Measurements from ENCODE around the gene BTG2. TPM values are rescaled to one million over a fixed set of nuclear protein-coding genes. Genes with fewer than 3 reads are reported as not detected.

Gene BTG2
- total RNA-seq, 2 donors from 2014 or later, result 91.3 to 340 TPM

- no peak overlapping the region for H3K4me3 Mint-ChIP-seq
- H3K27ac Mint-ChIP-seq, result peak overlapping the region; percentile 72
- H3K36me3 Mint-ChIP-seq (ENCODE audit: low read depth), result peaks cover 8% of the 10 kb centered on the region
- no peaks in the 10 kb centered on the region for H3K27me3 Mint-ChIP-seq
- peaks cover 38% of the 10 kb centered on the region for H3K4me1 Mint-ChIP-seq
- no peak for ATAC-seq (replicated peaks)
- no peaks in the 10 kb centered on the region for H3K9me3 Mint-ChIP-seq
These were observed 22.4 kb upstream of the BTG2 start for GRCh38 chr1:203282720-203283542.

- H3K36me3 Mint-ChIP-seq (ENCODE audit: low read depth), result peaks cover 15% of the 10 kb centered on the region
- peaks cover 41% of the 10 kb centered on the region for H3K4me1 Mint-ChIP-seq
- no peaks in the 10 kb centered on the region for H3K9me3 Mint-ChIP-seq
- ATAC-seq (replicated peaks), result no peak
- no peak overlapping the region for H3K27ac Mint-ChIP-seq
- no peaks in the 10 kb centered on the region for H3K27me3 Mint-ChIP-seq
- H3K4me3 Mint-ChIP-seq, result no peak overlapping the region
These were observed 21.7 kb upstream of the BTG2 start for GRCh38 chr1:203283597-203283996.

GRCh38 chr1:203284411-203285123, 20.8 kb upstream of the BTG2 start:
- no peaks in the 10 kb centered on the region for H3K9me3 Mint-ChIP-seq
- no peak overlapping the region for H3K4me3 Mint-ChIP-seq
- peak overlapping the region; percentile 38 for H3K27ac Mint-ChIP-seq
- ATAC-seq (replicated peaks), result no peak
- peaks cover 36% of the 10 kb centered on the region for H3K4me1 Mint-ChIP-seq
- H3K36me3 Mint-ChIP-seq (ENCODE audit: low read depth), result peaks cover 25% of the 10 kb centered on the region
- no peaks in the 10 kb centered on the region for H3K27me3 Mint-ChIP-seq

- H3K27me3 Mint-ChIP-seq, result no peaks in the 10 kb centered on the region
- H3K4me3 Mint-ChIP-seq, result peak overlapping the region; percentile 97
- no peaks in the 10 kb centered on the region for H3K9me3 Mint-ChIP-seq
- peaks cover 38% of the 10 kb centered on the region for H3K36me3 Mint-ChIP-seq (ENCODE audit: low read depth)
- H3K27ac Mint-ChIP-seq, result peak overlapping the region; percentile 100
- H3K4me1 Mint-ChIP-seq, result peaks cover 32% of the 10 kb centered on the region
- ATAC-seq (replicated peaks), result no peak
These were observed 18.9 kb upstream of the BTG2 start for GRCh38 chr1:203286161-203286984.

GRCh38 chr1:203287109-203287893, 18.0 kb upstream of the BTG2 start:
- Mint-ChIP-seq H3K9me3 (no peaks in the 10 kb centered on the region), H3K27me3 (no peaks in the 10 kb centered on the region), H3K36me3 (ENCODE audit: low read depth) (peaks cover 38% of the 10 kb centered on the region), H3K4me1 (peaks cover 36% of the 10 kb centered on the region), H3K27ac (peak overlapping the region; percentile 100), H3K4me3 (peak overlapping the region; percentile 97)
- ATAC-seq (replicated peaks), result peak; percentile 55

- Mint-ChIP-seq H3K4me3 (peak overlapping the region; percentile 97), H3K27ac (peak overlapping the region; percentile 100), H3K9me3 (no peaks in the 10 kb centered on the region), H3K36me3 (ENCODE audit: low read depth) (peaks cover 38% of the 10 kb centered on the region), H3K27me3 (no peaks in the 10 kb centered on the region), H3K4me1 (peaks cover 39% of the 10 kb centered on the region)
- no peak for ATAC-seq (replicated peaks)
These were observed 17.4 kb upstream of the BTG2 start for GRCh38 chr1:203287898-203288297.

GRCh38 chr1:203288400-203288799, 16.9 kb upstream of the BTG2 start:
- Mint-ChIP-seq H3K36me3 (ENCODE audit: low read depth) (peaks cover 38% of the 10 kb centered on the region), H3K4me1 (peaks cover 39% of the 10 kb centered on the region), H3K9me3 (no peaks in the 10 kb centered on the region), H3K4me3 (peak overlapping the region; percentile 97), H3K27me3 (no peaks in the 10 kb centered on the region), H3K27ac (peak overlapping the region; percentile 100)
- no peak for ATAC-seq (replicated peaks)

GRCh38 chr1:203289281-203289981, 15.9 kb upstream of the BTG2 start:
- ATAC-seq (replicated peaks), result peak; percentile 70
- Mint-ChIP-seq H3K36me3 (ENCODE audit: low read depth) (peaks cover 38% of the 10 kb centered on the region), H3K27ac (peak overlapping the region; percentile 100), H3K27me3 (no peaks in the 10 kb centered on the region), H3K4me1 (peaks cover 39% of the 10 kb centered on the region), H3K4me3 (peak overlapping the region; percentile 97), H3K9me3 (no peaks in the 10 kb centered on the region)

- Mint-ChIP-seq H3K27ac (peak overlapping the region; percentile 100), H3K4me3 (peak overlapping the region; percentile 97), H3K36me3 (ENCODE audit: low read depth) (peaks cover 38% of the 10 kb centered on the region), H3K4me1 (peaks cover 39% of the 10 kb centered on the region), H3K27me3 (no peaks in the 10 kb centered on the region), H3K9me3 (no peaks in the 10 kb centered on the region)
- no peak for ATAC-seq (replicated peaks)
These were observed 15.4 kb upstream of the BTG2 start for GRCh38 chr1:203289982-203290260.

- H3K27ac Mint-ChIP-seq, result peak overlapping the region; percentile 100
- peak overlapping the region; percentile 97 for H3K4me3 Mint-ChIP-seq
- no peaks in the 10 kb centered on the region for H3K9me3 Mint-ChIP-seq
- no peaks in the 10 kb centered on the region for H3K27me3 Mint-ChIP-seq
- H3K36me3 Mint-ChIP-seq (ENCODE audit: low read depth), result peaks cover 38% of the 10 kb centered on the region
- peak; percentile 60 for ATAC-seq (replicated peaks)
- H3K4me1 Mint-ChIP-seq, result peaks cover 44% of the 10 kb centered on the region
These were observed 14.8 kb upstream of the BTG2 start for GRCh38 chr1:203290261-203291089.

GRCh38 chr1:203291201-203292096, 13.9 kb upstream of the BTG2 start:
- Mint-ChIP-seq H3K36me3 (ENCODE audit: low read depth) (peaks cover 38% of the 10 kb centered on the region), H3K27ac (peak overlapping the region; percentile 100), H3K4me3 (peak overlapping the region; percentile 97), H3K27me3 (no peaks in the 10 kb centered on the region), H3K4me1 (peaks cover 43% of the 10 kb centered on the region), H3K9me3 (no peaks in the 10 kb centered on the region)
- ATAC-seq (replicated peaks), result no peak

GRCh38 chr1:203295796-203296195, 9.5 kb upstream of the BTG2 start:
- Mint-ChIP-seq H3K27ac (peak overlapping the region; percentile 77), H3K4me1 (peaks cover 35% of the 10 kb centered on the region)

More at GRCh38 chr1:203295796-203296195, 9.5 kb upstream of the BTG2 start:
- H3K27me3 Mint-ChIP-seq, result no peaks in the 10 kb centered on the region
- peaks cover under 1% of the 10 kb centered on the region for H3K36me3 Mint-ChIP-seq (ENCODE audit: low read depth)
- no peak for ATAC-seq (replicated peaks)
- H3K4me3 Mint-ChIP-seq, result no peak overlapping the region
- no peaks in the 10 kb centered on the region for H3K9me3 Mint-ChIP-seq
